Large intestine (tissue), 3 donors: ENCODE data around the gene UIMC1. TPM values are rescaled to one million over a fixed set of nuclear protein-coding genes. Genes with fewer than 3 reads are reported as not detected.
"Not testable (repeated sequence)": the region's sequence is repeated elsewhere in the genome, so short reads cannot be mapped to it uniquely, and the experiment has no call there.

Source experiments
- DNase-seq, 2 donors: peaks; one replicate each; pipeline versions ENCODE4 v3.0.0 to v3.0.0-alpha.2; 2013
- H3K27ac ChIP-seq: one replicate; pipeline ENCODE4 v1.5.1; 2013; ENCODE audit warnings: low read length
- H3K27me3 ChIP-seq: 2 replicates; pipeline ENCODE4 v1.6.1; 2013; ENCODE audit warnings: low read length; ENCODE audit not compliant: control insufficient read depth, insufficient read depth
- H3K36me3 ChIP-seq: 2 replicates; pipeline ENCODE4 v1.6.1; 2013; ENCODE audit warnings: low read length; ENCODE audit not compliant: control insufficient read depth, insufficient read depth
- H3K4me1 ChIP-seq: one replicate; pipeline ENCODE4 v1.6.1; 2013; ENCODE audit warnings: low read length; ENCODE audit not compliant: control insufficient read depth, insufficient read depth
- H3K4me3 ChIP-seq: one replicate; pipeline ENCODE4 v1.5.1; 2013; ENCODE audit warnings: low read length
- H3K9me3 ChIP-seq: one replicate; pipeline ENCODE4 v1.6.1; 2013; ENCODE audit warnings: mild to moderate bottlenecking, low read depth, low read length, moderate library complexity; ENCODE audit not compliant: control insufficient read depth
- WGBS: methylation state at CpG from one replicate; pipeline ENCODE4 v1.1.5; 2013; ENCODE audit warnings: low lambda C conversion rate; ENCODE audit not compliant: insufficient coverage; 5-methylcytosine and 5-hydroxymethylcytosine counted together
- polyA plus RNA-seq: library from polyadenylated mRNA; unstranded; fragments of 120-200 nt; gene quantifications from one replicate; pipeline ENCODE4 v1.2.1, GENCODE V29; 2013

The UIMC1 gene
- polyA plus RNA-seq, 1 donor: 31.1 TPM

- not testable (repeated sequence) for DNase-seq, H3K36me3 ChIP-seq, H3K27ac ChIP-seq, H3K4me1 ChIP-seq, H3K9me3 ChIP-seq, H3K4me3 ChIP-seq
- peaks cover 49% of the 10 kb centered on the region for H3K27me3 ChIP-seq
- no CpG with 5 or more reads among the region's 2 CpGs for WGBS
These were observed 134.0 kb downstream of the UIMC1 start for GRCh38 chr5:176872586-176872985.

GRCh38 chr5:176870644-176871043, 135.9 kb downstream of the UIMC1 start:
- H3K27me3 ChIP-seq: peaks cover 50% of the 10 kb centered on the region
- not testable (repeated sequence) for H3K36me3 ChIP-seq, H3K4me3 ChIP-seq, DNase-seq, H3K9me3 ChIP-seq, H3K4me1 ChIP-seq, H3K27ac ChIP-seq
- 92% methylated on average over 2 of the region's 10 CpGs for WGBS

- H3K4me3 ChIP-seq: no peak overlapping the region
- no peaks in the 10 kb centered on the region for H3K36me3 ChIP-seq
- no CpG with 5 or more reads among the region's 17 CpGs for WGBS
- no peaks in the 10 kb centered on the region for H3K4me1 ChIP-seq
- peak in 1 of 2 donors; percentile 12 for DNase-seq
- H3K9me3 ChIP-seq: peaks cover 3% of the 10 kb centered on the region
- peaks cover 49% of the 10 kb centered on the region for H3K27me3 ChIP-seq
- H3K27ac ChIP-seq: no peak overlapping the region
These were observed 136.4 kb downstream of the UIMC1 start for GRCh38 chr5:176870110-176870591.

GRCh38 chr5:176869501-176870109, 137.0 kb downstream of the UIMC1 start:
- H3K9me3 ChIP-seq: peaks cover 3% of the 10 kb centered on the region
- H3K36me3 ChIP-seq: no peaks in the 10 kb centered on the region
- no peaks in the 10 kb centered on the region for H3K4me1 ChIP-seq
- DNase-seq: no peak
- H3K27ac ChIP-seq: no peak overlapping the region
- no CpG with 5 or more reads among the region's 38 CpGs for WGBS
- H3K4me3 ChIP-seq: no peak overlapping the region
- peaks cover 46% of the 10 kb centered on the region for H3K27me3 ChIP-seq

- Histone ChIP-seq H3K27ac (no peak overlapping the region), H3K4me3 (no peak overlapping the region), H3K27me3 (peaks cover 46% of the 10 kb centered on the region), H3K9me3 (peaks cover 3% of the 10 kb centered on the region), H3K36me3 (no peaks in the 10 kb centered on the region), H3K4me1 (no peaks in the 10 kb centered on the region)
- DNase-seq: no peak
- no CpG with 5 or more reads among the region's 20 CpGs for WGBS
These were observed 137.8 kb downstream of the UIMC1 start for GRCh38 chr5:176868731-176869130.

- no peak for DNase-seq
- no peaks in the 10 kb centered on the region for H3K4me1 ChIP-seq
- peaks cover 47% of the 10 kb centered on the region for H3K27me3 ChIP-seq
- H3K36me3 ChIP-seq: no peaks in the 10 kb centered on the region
- WGBS: no CpG with 5 or more reads among the region's 14 CpGs
- H3K27ac ChIP-seq: no peak overlapping the region
- peaks cover 3% of the 10 kb centered on the region for H3K9me3 ChIP-seq
- H3K4me3 ChIP-seq: no peak overlapping the region
These were observed 138.5 kb downstream of the UIMC1 start for GRCh38 chr5:176868126-176868525.

GRCh38 chr5:176866707-176867310, 139.8 kb downstream of the UIMC1 start:
- no peaks in the 10 kb centered on the region for H3K4me1 ChIP-seq
- H3K27ac ChIP-seq: no peak overlapping the region
- DNase-seq: no peak
- H3K36me3 ChIP-seq: no peaks in the 10 kb centered on the region
- no CpG with 5 or more reads among the region's 16 CpGs for WGBS
- peaks cover 59% of the 10 kb centered on the region for H3K27me3 ChIP-seq
- peaks cover 3% of the 10 kb centered on the region for H3K9me3 ChIP-seq
- H3K4me3 ChIP-seq: no peak overlapping the region

GRCh38 chr5:176865964-176866363, 140.6 kb downstream of the UIMC1 start:
- H3K27ac ChIP-seq: no peak overlapping the region
- no peak overlapping the region for H3K4me3 ChIP-seq
- H3K4me1 ChIP-seq: no peaks in the 10 kb centered on the region
- DNase-seq: no peak
- WGBS: no CpG with 5 or more reads among the region's 7 CpGs
- H3K27me3 ChIP-seq: peaks cover 59% of the 10 kb centered on the region
- no peaks in the 10 kb centered on the region for H3K36me3 ChIP-seq
- peaks cover 3% of the 10 kb centered on the region for H3K9me3 ChIP-seq

GRCh38 chr5:176864755-176865154, 141.8 kb downstream of the UIMC1 start:
- no peaks in the 10 kb centered on the region for H3K4me1 ChIP-seq
- peaks cover 3% of the 10 kb centered on the region for H3K9me3 ChIP-seq
- H3K27ac ChIP-seq: no peak overlapping the region
- no peak overlapping the region for H3K4me3 ChIP-seq
- peaks cover 59% of the 10 kb centered on the region for H3K27me3 ChIP-seq
- no CpG with 5 or more reads among the region's 8 CpGs for WGBS
- no peaks in the 10 kb centered on the region for H3K36me3 ChIP-seq
- DNase-seq: no peak

GRCh38 chr5:176863765-176864098, 142.8 kb downstream of the UIMC1 start:
- peaks cover 3% of the 10 kb centered on the region for H3K9me3 ChIP-seq
- peaks cover 59% of the 10 kb centered on the region for H3K27me3 ChIP-seq
- WGBS: no CpG with 5 or more reads among the region's 5 CpGs
- H3K36me3 ChIP-seq: no peaks in the 10 kb centered on the region
- H3K4me3 ChIP-seq: no peak overlapping the region
- no peak for DNase-seq
- no peak overlapping the region for H3K27ac ChIP-seq
- no peaks in the 10 kb centered on the region for H3K4me1 ChIP-seq
